Stimulated activated memory B cell treated with anti-CD40 and anti-IgM and Interleukin-4, amounts not matched to agents 10 μg/mL and 1 μg/mL and 100 μg/mL, for 72 hours (primary cell): ENCODE measurements around the gene TXNDC11.

Source experiments
- ATAC-seq: fragments of 150-1000 bp; cut with Tn5 transposase; 2 replicates; pipeline ENCODE4 v1.10.0; 2021
- H3K27ac Mint-ChIP-seq: one replicate; pipeline ENCODE4 v1.8.0; 2022; ENCODE audit warnings: mild to moderate bottlenecking, mixed read lengths
- H3K27me3 Mint-ChIP-seq: one replicate; pipeline ENCODE4 v1.8.0; 2022; ENCODE audit warnings: mixed read lengths
- H3K36me3 Mint-ChIP-seq: one replicate; pipeline ENCODE4 v1.8.0; 2022; ENCODE audit warnings: mixed read lengths
- H3K4me1 Mint-ChIP-seq: one replicate; pipeline ENCODE4 v1.8.0; 2022; ENCODE audit warnings: mixed read lengths
- H3K4me3 Mint-ChIP-seq: one replicate; pipeline ENCODE4 v1.8.0; 2022; ENCODE audit warnings: mild to moderate bottlenecking, moderate library complexity, mixed read lengths
- H3K9me3 Mint-ChIP-seq: one replicate; pipeline ENCODE4 v1.8.0; 2022; ENCODE audit warnings: mixed read lengths

The TXNDC11 gene

GRCh38 chr16:11759997-11760396 lies 17.3 kb upstream of the TXNDC11 start:
- Mint-ChIP-seq H3K4me3 (no peak overlapping the region), H3K27ac (peak overlapping the region; percentile 67), H3K36me3 (peaks cover 73% of the 10 kb centered on the region), H3K4me1 (peaks cover 20% of the 10 kb centered on the region), H3K27me3 (no peaks in the 10 kb centered on the region), H3K9me3 (no peaks in the 10 kb centered on the region)
- ATAC-seq = peak; percentile 76

- Mint-ChIP-seq H3K36me3 (peaks cover 70% of the 10 kb centered on the region), H3K9me3 (no peaks in the 10 kb centered on the region), H3K27me3 (no peaks in the 10 kb centered on the region), H3K27ac (peak overlapping the region; percentile 67), H3K4me1 (peaks cover 20% of the 10 kb centered on the region), H3K4me3 (no peak overlapping the region)
- ATAC-seq = no peak
Observed at GRCh38 chr16:11759163-11759834, 16.6 kb upstream of the TXNDC11 start.

- Mint-ChIP-seq H3K9me3 (no peaks in the 10 kb centered on the region), H3K36me3 (peaks cover 72% of the 10 kb centered on the region), H3K27ac (no peak overlapping the region), H3K27me3 (no peaks in the 10 kb centered on the region), H3K4me3 (no peak overlapping the region), H3K4me1 (peaks cover 20% of the 10 kb centered on the region)
- ATAC-seq = no peak
Observed at GRCh38 chr16:11757671-11758545, 15.3 kb upstream of the TXNDC11 start.

GRCh38 chr16:11756248-11756647 lies 13.6 kb upstream of the TXNDC11 start:
- Mint-ChIP-seq H3K9me3 (no peaks in the 10 kb centered on the region), H3K27ac (no peak overlapping the region), H3K4me1 (peaks cover 14% of the 10 kb centered on the region), H3K27me3 (no peaks in the 10 kb centered on the region), H3K4me3 (no peak overlapping the region), H3K36me3 (peaks cover 64% of the 10 kb centered on the region)
- ATAC-seq = no peak

- no peak overlapping the region for H3K27ac Mint-ChIP-seq
- H3K9me3 Mint-ChIP-seq = no peaks in the 10 kb centered on the region
- ATAC-seq = no peak
- no peaks in the 10 kb centered on the region for H3K27me3 Mint-ChIP-seq
- H3K36me3 Mint-ChIP-seq = peaks cover 63% of the 10 kb centered on the region
- H3K4me3 Mint-ChIP-seq = no peak overlapping the region
- H3K4me1 Mint-ChIP-seq = peaks cover 7% of the 10 kb centered on the region
Observed at GRCh38 chr16:11755022-11755760, 12.5 kb upstream of the TXNDC11 start.

- peaks cover 75% of the 10 kb centered on the region for H3K36me3 Mint-ChIP-seq
- H3K4me3 Mint-ChIP-seq = no peak overlapping the region
- ATAC-seq = no peak
- H3K27me3 Mint-ChIP-seq = no peaks in the 10 kb centered on the region
- no peaks in the 10 kb centered on the region for H3K4me1 Mint-ChIP-seq
- no peaks in the 10 kb centered on the region for H3K9me3 Mint-ChIP-seq
- H3K27ac Mint-ChIP-seq = peak overlapping the region; percentile 21
Observed at GRCh38 chr16:11752856-11753255, 10.2 kb upstream of the TXNDC11 start.

- Mint-ChIP-seq H3K4me3 (no peak overlapping the region), H3K27ac (peak overlapping the region; percentile 25), H3K9me3 (no peaks in the 10 kb centered on the region), H3K36me3 (peaks cover 57% of the 10 kb centered on the region), H3K4me1 (no peaks in the 10 kb centered on the region), H3K27me3 (no peaks in the 10 kb centered on the region)
- no peak for ATAC-seq
Observed at GRCh38 chr16:11750056-11750455, 7.4 kb upstream of the TXNDC11 start.

GRCh38 chr16:11748404-11749254 lies 6.0 kb upstream of the TXNDC11 start:
- H3K4me1 Mint-ChIP-seq = peaks cover 8% of the 10 kb centered on the region
- peaks cover 48% of the 10 kb centered on the region for H3K36me3 Mint-ChIP-seq
- no peak for ATAC-seq
- no peaks in the 10 kb centered on the region for H3K9me3 Mint-ChIP-seq
- no peak overlapping the region for H3K27ac Mint-ChIP-seq
- H3K27me3 Mint-ChIP-seq = no peaks in the 10 kb centered on the region
- H3K4me3 Mint-ChIP-seq = no peak overlapping the region

GRCh38 chr16:11747949-11748403 lies 5.3 kb upstream of the TXNDC11 start:
- peaks cover 15% of the 10 kb centered on the region for H3K4me1 Mint-ChIP-seq
- H3K4me3 Mint-ChIP-seq = no peak overlapping the region
- H3K27ac Mint-ChIP-seq = peak overlapping the region; percentile 42
- H3K36me3 Mint-ChIP-seq = peaks cover 42% of the 10 kb centered on the region
- no peak for ATAC-seq
- no peaks in the 10 kb centered on the region for H3K27me3 Mint-ChIP-seq
- no peaks in the 10 kb centered on the region for H3K9me3 Mint-ChIP-seq

GRCh38 chr16:11744075-11744470 lies 1.4 kb upstream of the TXNDC11 start:
- peaks cover 17% of the 10 kb centered on the region for H3K36me3 Mint-ChIP-seq
- H3K27ac Mint-ChIP-seq = peak overlapping the region; percentile 95
- H3K4me1 Mint-ChIP-seq = peaks cover 44% of the 10 kb centered on the region
- peak overlapping the region; percentile 99 for H3K4me3 Mint-ChIP-seq
- H3K9me3 Mint-ChIP-seq = no peaks in the 10 kb centered on the region
- no peak for ATAC-seq
- no peaks in the 10 kb centered on the region for H3K27me3 Mint-ChIP-seq

GRCh38 chr16:11743308-11744074 lies 834 bp upstream of the TXNDC11 start:
- Mint-ChIP-seq H3K36me3 (peaks cover 16% of the 10 kb centered on the region), H3K27ac (peak overlapping the region; percentile 95), H3K4me3 (peak overlapping the region; percentile 99), H3K4me1 (peaks cover 50% of the 10 kb centered on the region), H3K27me3 (no peaks in the 10 kb centered on the region), H3K9me3 (no peaks in the 10 kb centered on the region)
- no peak for ATAC-seq

GRCh38 chr16:11742093-11742535 lies 543 bp downstream of the TXNDC11 start:
- peaks cover 63% of the 10 kb centered on the region for H3K4me1 Mint-ChIP-seq
- H3K27ac Mint-ChIP-seq = peak overlapping the region; percentile 95
- H3K36me3 Mint-ChIP-seq = peaks cover 15% of the 10 kb centered on the region
- peak overlapping the region; percentile 99 for H3K4me3 Mint-ChIP-seq
- no peaks in the 10 kb centered on the region for H3K9me3 Mint-ChIP-seq
- no peaks in the 10 kb centered on the region for H3K27me3 Mint-ChIP-seq
- ATAC-seq = peak; percentile 62

- H3K4me3 Mint-ChIP-seq = peak overlapping the region; percentile 99
- H3K36me3 Mint-ChIP-seq = peaks cover 29% of the 10 kb centered on the region
- no peaks in the 10 kb centered on the region for H3K27me3 Mint-ChIP-seq
- peaks cover 66% of the 10 kb centered on the region for H3K4me1 Mint-ChIP-seq
- ATAC-seq = no peak
- peak overlapping the region; percentile 95 for H3K27ac Mint-ChIP-seq
- H3K9me3 Mint-ChIP-seq = no peaks in the 10 kb centered on the region
Observed at GRCh38 chr16:11740567-11740966, 2.1 kb downstream of the TXNDC11 start.
